ENCODE data around the gene AMH. TPM values are rescaled to one million over a fixed set of nuclear protein-coding genes. Genes with fewer than 3 reads are reported as not detected.
A peak's percentile ranks its signal among the peaks of the same experiment; 100 is the strongest.

The AMH gene
- total and polyA plus RNA-seq, 4 experiments from 2014 or later, result 7.5 to 12.7 TPM; not detected in 2

DNA sequence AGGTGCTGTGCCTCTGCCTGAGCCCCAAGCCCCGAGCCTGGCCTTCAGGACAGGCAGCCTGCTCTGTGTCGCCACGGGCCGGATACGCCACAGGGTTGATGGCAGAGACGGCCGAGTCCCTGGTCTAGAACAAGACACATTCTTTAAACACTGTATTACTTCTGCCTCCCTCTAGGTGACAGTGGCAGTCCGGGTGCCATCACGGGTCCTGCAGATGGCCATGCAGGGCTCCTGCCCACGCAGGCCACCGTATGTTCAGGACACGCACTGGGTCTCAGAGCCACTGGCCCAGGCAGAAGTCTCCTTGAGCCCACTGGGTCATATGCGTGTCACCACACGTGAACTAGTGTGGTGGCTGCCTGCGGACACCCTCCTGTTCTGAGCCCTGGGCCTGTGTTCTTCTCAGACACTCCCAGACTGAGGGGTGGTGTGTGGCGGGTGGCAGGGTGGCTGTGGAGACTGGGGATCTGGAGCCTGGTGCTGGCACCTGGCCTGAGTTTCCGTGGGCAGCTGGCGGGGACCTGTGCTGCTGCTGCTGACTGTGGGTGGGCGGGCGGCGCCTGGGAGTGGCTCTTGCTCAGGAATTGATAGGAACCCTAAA is 17.4 kb upstream of the AMH start:
- no peak overlapping the region for H3K27ac ChIP-seq (ENCODE audit: low read depth, low read length)
- DNase-seq, result no peak
- H3K4me3 Mint-ChIP-seq, result no peak overlapping the region
- H3K9me3 ChIP-seq (ENCODE audit: control insufficient read depth in 1 of 2, low read length in 2 of 2), result no peaks in the 10 kb centered on the region
- peak overlapping the region in 1 of 7 donors; percentile 29 for H3K27ac Mint-ChIP-seq
- CTCF ChIA-PET (ENCODE audit: partially characterized antibody), result interaction anchor here (2.6 kb wide), 1 partner anchor 161 kb away, joined by 12 read pairs; no protein-coding TSS in a partner anchor
- peaks cover 6% of the 10 kb centered on the region for H3K36me3 ChIP-seq (ENCODE audit: insufficient read depth, low read length)
- H3K4me1 ChIP-seq (ENCODE audit: insufficient read depth, low read length), result peaks cover 18% of the 10 kb centered on the region
- H3K4me3 ChIP-seq (ENCODE audit: low read length in 2 of 2), result no peak overlapping the region
- H3K36me3 Mint-ChIP-seq, result peaks cover 3 to 38% of the 10 kb centered on the region in 2 donors
- POLR2A ChIA-PET (ENCODE audit: partially characterized antibody), result interaction anchor here (0.9 kb wide), 1 partner anchor 58 kb away, joined by 3 read pairs; no protein-coding TSS in a partner anchor
- H3K9me3 Mint-ChIP-seq, result peaks cover 0 to 5% (median 0%) of the 10 kb centered on the region in 8 donors
- peaks cover 2 to 5% of the 10 kb centered on the region in 2 donors for H3K27me3 Mint-ChIP-seq
- intact Hi-C loops (cut with micrococcal nuclease), result no loop called here
- H3K4me1 Mint-ChIP-seq, result peaks cover 9 to 26% (median 17%) of the 10 kb centered on the region in 4 donors
- no peaks in the 10 kb centered on the region for H3K27me3 ChIP-seq (ENCODE audit: insufficient read depth, low read length)

DNA sequence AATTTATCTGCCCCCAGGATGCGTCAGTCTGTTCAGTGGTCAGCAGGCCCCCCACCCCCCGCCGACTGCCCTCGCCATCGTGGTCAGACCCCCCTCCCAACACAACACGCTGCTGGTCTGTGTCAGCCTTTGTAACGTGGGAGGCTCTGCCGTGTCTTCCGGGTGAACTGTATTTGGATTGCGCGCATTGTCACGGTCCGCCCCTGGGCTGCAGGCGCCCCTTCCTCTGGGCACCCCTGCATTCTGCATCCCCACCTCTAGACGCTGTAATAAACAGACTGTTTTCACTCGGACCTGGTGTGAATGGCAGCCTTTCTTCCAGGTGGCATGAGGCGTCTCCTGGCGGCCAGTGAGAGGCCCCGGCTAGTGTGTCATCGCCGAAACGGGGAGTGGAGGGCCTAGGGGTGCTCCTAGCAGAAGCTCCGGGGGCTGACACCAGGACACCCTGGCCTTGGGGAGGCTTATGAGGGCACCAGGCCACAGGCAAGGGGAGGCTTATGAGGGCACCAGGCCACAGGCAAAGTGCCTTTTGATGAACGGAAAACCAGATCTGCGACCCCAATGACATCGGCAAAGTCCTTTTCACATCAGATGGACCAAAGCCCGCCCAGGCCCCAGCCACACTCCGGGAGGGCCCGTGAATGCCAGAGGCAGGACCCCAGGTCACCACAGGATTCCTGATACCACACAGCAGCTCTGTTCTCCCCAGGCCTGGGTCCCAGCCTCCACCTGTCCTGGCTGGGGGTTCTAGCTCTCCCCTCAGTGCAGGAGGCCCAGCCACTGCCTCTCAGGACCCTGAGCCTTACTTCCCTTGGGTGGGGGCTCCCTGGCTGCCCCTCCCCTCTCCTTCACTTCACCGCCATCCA is 16.6 kb upstream of the AMH start:
- Histone ChIP-seq H3K27me3 (ENCODE audit: insufficient read depth, low read length) (no peaks in the 10 kb centered on the region), H3K36me3 (ENCODE audit: insufficient read depth, low read length) (peaks cover 6% of the 10 kb centered on the region), H3K4me3 (ENCODE audit: low read length in 2 of 2) (no peak overlapping the region), H3K9me3 (ENCODE audit: control insufficient read depth in 1 of 2, low read length in 2 of 2) (no peaks in the 10 kb centered on the region), H3K4me1 (ENCODE audit: insufficient read depth, low read length) (peaks cover 22% of the 10 kb centered on the region), H3K27ac (ENCODE audit: low read depth, low read length) (no peak overlapping the region)
- intact Hi-C loops (cut with micrococcal nuclease), result no loop called here
- Mint-ChIP-seq H3K9me3 (peaks cover 0 to 5% (median 0%) of the 10 kb centered on the region in 8 donors), H3K27me3 (peaks cover 2 to 5% of the 10 kb centered on the region in 2 donors), H3K36me3 (peaks cover 3 to 40% of the 10 kb centered on the region in 2 donors), H3K4me3 (peak overlapping the region in 3 of 8 donors; percentile 7 to 23 (median 13)), H3K4me1 (peaks cover 10 to 30% (median 20%) of the 10 kb centered on the region in 4 donors), H3K27ac (peak overlapping the region in 4 of 7 donors; percentile 6 to 74 (median 54))
- CTCF ChIA-PET (ENCODE audit: partially characterized antibody), result interaction anchor here (2.6 to 4.2 kb wide), 2 partner anchors 40 to 160 kb away, joined by 12 to 41 read pairs; no protein-coding TSS in a partner anchor
- DNase-seq, result no peak
- POLR2A ChIA-PET (ENCODE audit: partially characterized antibody), result interaction anchor here (0.9 to 9.2 kb wide), 4 partner anchors 11 to 57 kb away, joined by 3 to 251 read pairs (median 4); no protein-coding TSS in a partner anchor

DNA sequence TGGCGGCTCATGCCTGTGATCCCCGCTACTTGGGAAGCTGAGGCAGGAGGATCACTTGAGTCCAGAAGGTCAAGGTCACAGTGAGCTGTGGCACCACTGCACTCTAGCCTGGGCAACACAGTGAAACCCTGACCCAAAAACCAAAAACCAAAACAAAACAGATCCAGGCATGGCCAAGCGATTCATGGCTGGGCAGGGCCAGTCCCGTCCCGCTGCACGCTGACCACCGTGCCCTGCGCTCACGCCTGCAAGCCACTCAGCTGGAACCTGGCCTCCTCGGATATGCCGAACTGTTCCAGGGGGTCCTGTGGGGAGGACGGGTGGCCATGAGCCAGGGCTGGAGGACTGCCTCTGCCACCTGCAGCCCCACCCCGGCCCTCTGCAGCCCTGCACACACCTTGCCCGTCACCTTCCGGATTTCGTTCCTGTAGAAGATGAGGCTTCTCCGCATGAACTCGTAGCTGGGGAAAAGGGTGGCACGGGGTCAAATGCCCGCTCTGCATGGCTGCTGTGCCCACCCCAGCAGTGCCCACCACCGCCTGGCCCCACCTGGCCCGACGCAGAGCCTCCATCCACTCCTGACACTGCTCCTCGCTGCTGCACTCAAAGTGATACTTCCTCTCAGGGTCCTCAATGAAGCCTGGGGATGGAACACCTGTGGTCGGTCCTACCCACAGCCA is 15.4 kb upstream of the AMH start:
- DNase-seq, result no peak
- Mint-ChIP-seq H3K9me3 (peaks cover 0 to 5% (median 0%) of the 10 kb centered on the region in 8 donors), H3K36me3 (peaks cover 7 to 41% of the 10 kb centered on the region in 2 donors), H3K4me1 (peaks cover 21 to 42% (median 31%) of the 10 kb centered on the region in 4 donors), H3K27ac (peak overlapping the region in 6 of 7 donors; percentile 34 to 88 (median 70)), H3K4me3 (peak overlapping the region in 5 of 8 donors; percentile 61 to 99 (median 96)), H3K27me3 (peaks cover 2 to 5% of the 10 kb centered on the region in 2 donors)
- Histone ChIP-seq H3K36me3 (ENCODE audit: insufficient read depth, low read length) (peaks cover 6% of the 10 kb centered on the region), H3K27ac (ENCODE audit: low read depth, low read length) (no peak overlapping the region), H3K4me1 (ENCODE audit: insufficient read depth, low read length) (peaks cover 34% of the 10 kb centered on the region), H3K4me3 (ENCODE audit: low read length in 2 of 2) (no peak overlapping the region), H3K9me3 (ENCODE audit: control insufficient read depth in 1 of 2, low read length in 2 of 2) (no peaks in the 10 kb centered on the region), H3K27me3 (ENCODE audit: insufficient read depth, low read length) (no peaks in the 10 kb centered on the region)
- ChIA-PET POLR2A (ENCODE audit: partially characterized antibody) (interaction anchor here (1.3 to 10.5 kb wide), 4 partner anchors 12 to 93 kb away, joined by 3 to 325 read pairs (median 128); partner anchors contain the start of genes AMH and JSRP1), CTCF (ENCODE audit: partially characterized antibody) (interaction anchor here (0.8 to 4.2 kb wide), 4 partner anchors 27 to 159 kb away, joined by 3 to 41 read pairs (median 17); no protein-coding TSS in a partner anchor)
- intact Hi-C loops (cut with micrococcal nuclease), result no loop called here

DNA sequence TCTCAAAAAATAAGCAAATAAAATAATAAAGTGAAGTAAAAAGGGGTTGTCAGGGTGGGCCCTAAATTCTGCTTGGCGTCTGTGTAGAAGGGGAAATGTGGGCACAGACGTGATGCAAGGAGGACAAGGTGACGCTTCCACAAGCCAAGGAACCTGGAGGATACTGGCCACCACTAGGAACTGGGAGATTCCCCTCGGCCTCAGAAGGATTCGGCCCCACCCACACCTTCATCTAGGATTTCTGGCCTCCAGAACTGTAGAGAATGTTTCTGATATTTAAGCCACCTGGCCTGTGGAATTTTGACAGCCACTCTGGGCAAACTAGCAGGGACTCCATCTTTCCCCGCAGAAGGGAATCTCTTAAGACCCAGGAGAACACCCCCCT is 14.1 kb upstream of the AMH start:
- peaks cover 0 to 5% (median 0%) of the 10 kb centered on the region in 8 donors for H3K9me3 Mint-ChIP-seq
- DNase-seq, result no peak
- Histone ChIP-seq H3K9me3 (ENCODE audit: control insufficient read depth in 1 of 2, low read length in 2 of 2) (no peaks in the 10 kb centered on the region), H3K4me1 (ENCODE audit: insufficient read depth, low read length) (peaks cover 47% of the 10 kb centered on the region), H3K27me3 (ENCODE audit: insufficient read depth, low read length) (no peaks in the 10 kb centered on the region), H3K4me3 (ENCODE audit: low read length in 2 of 2) (peak overlapping the region in 1 of 2 donors; percentile 88), H3K36me3 (ENCODE audit: insufficient read depth, low read length) (peaks cover 6% of the 10 kb centered on the region), H3K27ac (ENCODE audit: low read depth, low read length) (peak overlapping the region; percentile 98)
- H3K4me3 Mint-ChIP-seq, result peak overlapping the region; percentile 89 to 99 (median 95)
- H3K4me1 Mint-ChIP-seq, result peaks cover 28 to 52% (median 40%) of the 10 kb centered on the region in 4 donors
- ChIA-PET CTCF (ENCODE audit: partially characterized antibody) (interaction anchor here (1.3 to 4.2 kb wide), 7 partner anchors 23 to 157 kb away, joined by 3 to 41 read pairs (median 7); no protein-coding TSS in a partner anchor), POLR2A (ENCODE audit: partially characterized antibody) (interaction anchor here (0.7 to 10.5 kb wide), 9 partner anchors 21 to 388 kb away, joined by 3 to 325 read pairs (median 4); partner anchors contain the start of genes AMH and JSRP1)
- H3K27me3 Mint-ChIP-seq, result peaks cover 2 to 5% of the 10 kb centered on the region in 2 donors
- H3K27ac Mint-ChIP-seq, result peak overlapping the region; percentile 57 to 96 (median 89)
- H3K36me3 Mint-ChIP-seq, result peaks cover 5 to 40% of the 10 kb centered on the region in 2 donors
- intact Hi-C loops (cut with micrococcal nuclease), result loop anchor here (5.0 kb wide), 1 partner anchor 242 kb away; the partner anchor contains the start of gene GADD45B

DNA sequence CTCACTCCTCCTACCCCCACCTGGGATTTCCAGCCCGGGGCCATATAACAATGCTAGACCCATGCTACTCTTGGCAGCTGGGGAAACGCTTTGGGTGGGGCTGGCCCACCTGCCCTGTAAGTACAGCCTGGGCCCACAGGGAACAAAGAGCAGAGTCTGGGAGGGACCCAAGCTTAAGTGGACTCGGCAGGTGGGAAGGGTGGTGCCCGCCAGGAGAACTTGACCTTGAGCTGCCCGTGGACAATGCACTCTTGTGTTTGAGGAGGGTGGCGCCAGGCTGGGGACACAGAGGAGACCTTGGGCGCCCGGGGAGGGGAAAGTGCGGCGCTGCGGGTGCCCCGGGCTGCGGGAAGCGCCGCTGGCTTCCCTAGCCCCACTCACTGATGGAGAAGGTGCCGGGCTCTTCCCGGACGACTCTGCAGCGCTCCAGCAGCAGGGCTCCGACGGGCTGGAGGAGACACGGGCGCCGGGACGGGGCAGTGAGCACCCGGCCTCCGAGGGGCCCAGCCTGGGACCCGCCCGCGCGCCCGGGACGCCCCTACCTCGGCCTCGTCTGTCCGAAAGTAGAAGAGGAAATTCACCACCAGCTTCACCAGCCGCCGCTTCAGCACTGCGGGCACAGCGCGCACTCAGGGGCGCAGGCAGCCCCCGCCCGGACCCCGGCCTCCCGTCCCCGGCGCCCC is 13.6 kb upstream of the AMH start:
- Histone ChIP-seq H3K4me1 (ENCODE audit: insufficient read depth, low read length) (peaks cover 52% of the 10 kb centered on the region), H3K9me3 (ENCODE audit: control insufficient read depth in 1 of 2, low read length in 2 of 2) (no peaks in the 10 kb centered on the region), H3K4me3 (ENCODE audit: low read length in 2 of 2) (peak overlapping the region in 1 of 2 donors; percentile 88), H3K27ac (ENCODE audit: low read depth, low read length) (peak overlapping the region; percentile 98), H3K36me3 (ENCODE audit: insufficient read depth, low read length) (peaks cover 6% of the 10 kb centered on the region), H3K27me3 (ENCODE audit: insufficient read depth, low read length) (no peaks in the 10 kb centered on the region)
- DNase-seq, result peak in 1 of 5 donors; percentile 24
- peaks cover 31 to 57% (median 45%) of the 10 kb centered on the region in 4 donors for H3K4me1 Mint-ChIP-seq
- H3K9me3 Mint-ChIP-seq, result peaks cover 0 to 5% (median 0%) of the 10 kb centered on the region in 8 donors
- H3K27ac Mint-ChIP-seq, result peak overlapping the region; percentile 78 to 96 (median 89)
- CTCF ChIA-PET (ENCODE audit: partially characterized antibody), result interaction anchor here (0.6 to 4.2 kb wide), 14 partner anchors 14 to 401 kb away, joined by 3 to 41 read pairs (median 4); partner anchors contain the start of genes AMH and AP3D1
- peaks cover 5 to 38% of the 10 kb centered on the region in 2 donors for H3K36me3 Mint-ChIP-seq
- POLR2A ChIA-PET (ENCODE audit: partially characterized antibody), result interaction anchor here (0.6 to 10.5 kb wide), 20 partner anchors 20 to 994 kb away, joined by 3 to 325 read pairs (median 4); partner anchors contain the start of genes AMH, AP3D1, GADD45B and JSRP1
- peaks cover 2 to 5% of the 10 kb centered on the region in 2 donors for H3K27me3 Mint-ChIP-seq
- H3K4me3 Mint-ChIP-seq, result peak overlapping the region; percentile 89 to 99 (median 95)
- intact Hi-C loops (cut with micrococcal nuclease), result loop anchor here (1.0 to 5.0 kb wide), 11 partner anchors 18 to 242 kb away; partner anchors contain the start of genes AP3D1, GADD45B, IZUMO4 and LSM7

DNA sequence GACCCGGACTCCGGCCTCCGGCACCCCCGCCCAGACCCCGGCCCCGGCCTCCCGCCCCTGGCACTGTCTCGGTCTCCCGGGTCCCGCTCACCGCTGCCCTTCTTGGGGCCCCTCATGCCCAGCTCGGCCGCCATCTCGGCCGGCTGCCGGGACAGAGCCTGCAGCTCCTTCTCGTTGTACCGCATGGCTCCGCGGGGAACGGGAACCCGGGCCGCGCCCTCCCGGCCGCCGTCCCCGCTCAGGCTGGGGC is 13.1 kb upstream of the AMH start:
- CTCF ChIA-PET (ENCODE audit: partially characterized antibody), result interaction anchor here (0.6 to 4.2 kb wide), 14 partner anchors 14 to 401 kb away, joined by 3 to 41 read pairs (median 4); partner anchors contain the start of genes AMH and AP3D1
- peaks cover 6% of the 10 kb centered on the region for H3K36me3 ChIP-seq (ENCODE audit: insufficient read depth, low read length)
- peaks cover 35 to 62% (median 49%) of the 10 kb centered on the region in 4 donors for H3K4me1 Mint-ChIP-seq
- peak overlapping the region in 7 of 8 donors; percentile 95 to 99 (median 98) for H3K4me3 Mint-ChIP-seq
- H3K4me1 ChIP-seq (ENCODE audit: insufficient read depth, low read length), result peaks cover 57% of the 10 kb centered on the region
- POLR2A ChIA-PET (ENCODE audit: partially characterized antibody), result interaction anchor here (0.6 to 10.5 kb wide), 19 partner anchors 20 to 993 kb away, joined by 3 to 325 read pairs (median 4); partner anchors contain the start of genes AMH, AP3D1, GADD45B and JSRP1
- no peaks in the 10 kb centered on the region for H3K27me3 ChIP-seq (ENCODE audit: insufficient read depth, low read length)
- H3K36me3 Mint-ChIP-seq, result peaks cover 5 to 40% of the 10 kb centered on the region in 2 donors
- peaks cover 0 to 5% (median 0%) of the 10 kb centered on the region in 8 donors for H3K9me3 Mint-ChIP-seq
- peak overlapping the region; percentile 98 for H3K27ac ChIP-seq (ENCODE audit: low read depth, low read length)
- intact Hi-C loops (cut with micrococcal nuclease), result loop anchor here (1.0 to 5.0 kb wide), 11 partner anchors 17 to 241 kb away; partner anchors contain the start of genes AP3D1, GADD45B, IZUMO4 and LSM7
- no peaks in the 10 kb centered on the region for H3K9me3 ChIP-seq (ENCODE audit: control insufficient read depth in 1 of 2, low read length in 2 of 2)
- H3K27ac Mint-ChIP-seq, result peak overlapping the region in 6 of 7 donors; percentile 97 to 99 (median 99)
- peak overlapping the region in 1 of 2 donors; percentile 88 for H3K4me3 ChIP-seq (ENCODE audit: low read length in 2 of 2)
- DNase-seq, result no peak
- H3K27me3 Mint-ChIP-seq, result peaks cover 2 to 5% of the 10 kb centered on the region in 2 donors

Data from CD4-positive, alpha-beta memory T cell (primary cell).